Thymus (tissue), 11 donors: ENCODE data around the gene TEKT3. TPM values are rescaled to one million over a fixed set of nuclear protein-coding genes. Genes with fewer than 3 reads are reported as not detected.

ENCODE experiments used
- DNase-seq, 9 donors: peaks; one replicate each; pipeline ENCODE4 v3.0.0-alpha.2; 2013; ENCODE audit warnings: low spot score in 9 of 9, low read depth in 6 of 9, missing footprints in 1 of 9
- H3K27ac ChIP-seq, 2 donors: one replicate each; pipeline ENCODE4 v1.5.1; 2013; ENCODE audit warnings: control low read depth in 1 of 2, low read depth in 1 of 2, low read length in 1 of 2, mild to moderate bottlenecking in 1 of 2, moderate library complexity in 1 of 2
- H3K27me3 ChIP-seq, 2 donors: one replicate each; pipeline ENCODE4 v1.5.1; 2013; ENCODE audit warnings: low read length in 1 of 2; ENCODE audit not compliant: control insufficient read depth in 2 of 2, insufficient read depth in 1 of 2
- H3K36me3 ChIP-seq, 2 donors: one replicate each; pipeline ENCODE4 v1.5.1; 2013; ENCODE audit warnings: low read length in 1 of 2, mild to moderate bottlenecking in 1 of 2, moderate library complexity in 1 of 2; ENCODE audit not compliant: control insufficient read depth in 2 of 2, insufficient read depth in 2 of 2
- H3K4me1 ChIP-seq, 2 donors: one replicate each; pipeline ENCODE4 v1.5.1; 2013; ENCODE audit warnings: low read length in 2 of 2; ENCODE audit not compliant: control insufficient read depth in 2 of 2, insufficient read depth in 2 of 2
- H3K4me3 ChIP-seq, 2 donors: one replicate each; pipeline ENCODE4 v1.5.1; 2013; ENCODE audit warnings: low read length in 2 of 2, control low read depth in 1 of 2, mild to moderate bottlenecking in 1 of 2
- H3K9me3 ChIP-seq, 2 donors: one replicate each; pipeline ENCODE4 v1.5.1; 2013; ENCODE audit warnings: low read length in 1 of 2, mild to moderate bottlenecking in 1 of 2; ENCODE audit not compliant: control insufficient read depth in 2 of 2, insufficient read depth in 1 of 2
- WGBS: extraction: QIAGEN DNeasy Blood & Tissue Kit; methylation state at CpG from one replicate; pipeline ENCODE4 v1.1.7; 2013; 5-methylcytosine and 5-hydroxymethylcytosine counted together
- polyA plus RNA-seq: library from polyadenylated mRNA; stranded (reverse); fragments of 200-250 nt; gene quantifications from one replicate; pipeline ENCODE4 v1.2.3, GENCODE V29; 2013
- total RNA-seq: library from RNA; stranded (reverse); fragments of 120-200 nt; gene quantifications from one replicate; pipeline ENCODE4 v1.2.4, GENCODE V29; 2013
- donor health status: healthy.

TEKT3 gene
- total and polyA plus RNA-seq, 2 donors: 0.38 to 0.64 TPM

GRCh38 chr17:15361151-15361550 is 19.8 kb upstream of the TEKT3 start:
- no peaks in the 10 kb centered on the region for H3K36me3 ChIP-seq
- H3K4me3 ChIP-seq: no peak overlapping the region
- H3K9me3 ChIP-seq: no peaks in the 10 kb centered on the region
- H3K27ac ChIP-seq: no peak overlapping the region
- H3K4me1 ChIP-seq: no peaks in the 10 kb centered on the region
- DNase-seq: no peak
- no peaks in the 10 kb centered on the region for H3K27me3 ChIP-seq
- 92% methylated on average over 7 of the region's 7 CpGs for WGBS

- Histone ChIP-seq H3K9me3 (no peaks in the 10 kb centered on the region), H3K4me1 (no peaks in the 10 kb centered on the region), H3K27ac (no peak overlapping the region), H3K27me3 (no peaks in the 10 kb centered on the region), H3K36me3 (no peaks in the 10 kb centered on the region), H3K4me3 (no peak overlapping the region)
- WGBS: 97% methylated on average over 3 of the region's 3 CpGs
- no peak for DNase-seq
These were observed 12.9 kb upstream of the TEKT3 start for GRCh38 chr17:15354256-15354655.

- 90% methylated on average over 3 of the region's 3 CpGs for WGBS
- Histone ChIP-seq H3K4me3 (no peak overlapping the region), H3K27me3 (no peaks in the 10 kb centered on the region), H3K27ac (no peak overlapping the region), H3K4me1 (no peaks in the 10 kb centered on the region), H3K36me3 (no peaks in the 10 kb centered on the region), H3K9me3 (no peaks in the 10 kb centered on the region)
- DNase-seq: no peak
These were observed 10.5 kb upstream of the TEKT3 start for GRCh38 chr17:15351925-15352324.

- DNase-seq: no peak
- H3K36me3 ChIP-seq: no peaks in the 10 kb centered on the region
- no peak overlapping the region for H3K27ac ChIP-seq
- 87% methylated on average over 4 of the region's 4 CpGs for WGBS
- no peak overlapping the region for H3K4me3 ChIP-seq
- no peaks in the 10 kb centered on the region for H3K27me3 ChIP-seq
- H3K9me3 ChIP-seq: no peaks in the 10 kb centered on the region
- H3K4me1 ChIP-seq: no peaks in the 10 kb centered on the region
These were observed 10.1 kb upstream of the TEKT3 start for GRCh38 chr17:15351478-15351840.

GRCh38 chr17:15350777-15351477 is 9.5 kb upstream of the TEKT3 start:
- H3K27me3 ChIP-seq: no peaks in the 10 kb centered on the region
- H3K27ac ChIP-seq: no peak overlapping the region
- 77% methylated on average over 10 of the region's 10 CpGs for WGBS
- no peaks in the 10 kb centered on the region for H3K4me1 ChIP-seq
- no peak overlapping the region for H3K4me3 ChIP-seq
- DNase-seq: no peak
- H3K9me3 ChIP-seq: no peaks in the 10 kb centered on the region
- H3K36me3 ChIP-seq: no peaks in the 10 kb centered on the region

- H3K36me3 ChIP-seq: no peaks in the 10 kb centered on the region
- H3K4me3 ChIP-seq: no peak overlapping the region
- 67% methylated on average over 2 of the region's 2 CpGs for WGBS
- no peaks in the 10 kb centered on the region for H3K4me1 ChIP-seq
- no peak overlapping the region for H3K27ac ChIP-seq
- H3K27me3 ChIP-seq: peaks cover 0 to 4% of the 10 kb centered on the region in 2 donors
- no peak for DNase-seq
- no peaks in the 10 kb centered on the region for H3K9me3 ChIP-seq
These were observed 7.7 kb upstream of the TEKT3 start for GRCh38 chr17:15349119-15349518.

GRCh38 chr17:15348021-15348420 is 6.6 kb upstream of the TEKT3 start:
- Histone ChIP-seq H3K27ac (no peak overlapping the region), H3K4me3 (no peak overlapping the region), H3K27me3 (peaks cover 3 to 10% of the 10 kb centered on the region in 2 donors), H3K9me3 (no peaks in the 10 kb centered on the region), H3K4me1 (no peaks in the 10 kb centered on the region), H3K36me3 (no peaks in the 10 kb centered on the region)
- no peak for DNase-seq
- WGBS: 84% methylated on average over 4 of the region's 4 CpGs

- no peaks in the 10 kb centered on the region for H3K4me1 ChIP-seq
- H3K9me3 ChIP-seq: no peaks in the 10 kb centered on the region
- WGBS: 77% methylated on average over 13 of the region's 13 CpGs
- H3K4me3 ChIP-seq: no peak overlapping the region
- no peaks in the 10 kb centered on the region for H3K36me3 ChIP-seq
- H3K27ac ChIP-seq: no peak overlapping the region
- no peak for DNase-seq
- H3K27me3 ChIP-seq: peaks cover 20 to 27% of the 10 kb centered on the region in 2 donors
These were observed 4.7 kb upstream of the TEKT3 start for GRCh38 chr17:15346066-15346595.

GRCh38 chr17:15343749-15344148 is 2.4 kb upstream of the TEKT3 start:
- peaks cover 21 to 43% of the 10 kb centered on the region in 2 donors for H3K27me3 ChIP-seq
- WGBS: 88% methylated on average over 4 of the region's 4 CpGs
- H3K4me3 ChIP-seq: no peak overlapping the region
- H3K27ac ChIP-seq: no peak overlapping the region
- no peak for DNase-seq
- no peaks in the 10 kb centered on the region for H3K4me1 ChIP-seq
- no peaks in the 10 kb centered on the region for H3K36me3 ChIP-seq
- no peaks in the 10 kb centered on the region for H3K9me3 ChIP-seq
